Neural progenitor cell (in vitro differentiated cells): ENCODE results near the gene STPG1.

ENCODE experiments used
- CTCF ChIP-seq: fragments of 200-600 bp; sonication (generic); IDR thresholded peaks from 2 replicates; pipeline ENCODE4 v1.5.1; 2017; ENCODE audit warnings: antibody characterized with exemption, mild to moderate bottlenecking
- EZH2phosphoT487 ChIP-seq: fragments of 200-600 bp; sonication (generic); IDR thresholded peaks from 2 replicates; pipeline ENCODE4 v1.6.1; 2017; ENCODE audit warnings: antibody characterized with exemption

- TF ChIP-seq CTCF (no peak), EZH2phosphoT487 (no peak)
Observed at GRCh38 chr1:24347159-24347934, 66.2 kb downstream of the STPG1 start.
